Germinal center (tissue), 1 donor: ENCODE results near the gene OPA3.

Experiments
- DNase-seq: peaks from one replicate; pipeline ENCODE4 v3.0.0; 2012; ENCODE audit warnings: mixed read lengths, low spot score

OPA3 gene

GRCh38 chr19:45478454-45479238, 106.0 kb downstream of the OPA3 start:
- peak; percentile 80 for DNase-seq

DNA sequence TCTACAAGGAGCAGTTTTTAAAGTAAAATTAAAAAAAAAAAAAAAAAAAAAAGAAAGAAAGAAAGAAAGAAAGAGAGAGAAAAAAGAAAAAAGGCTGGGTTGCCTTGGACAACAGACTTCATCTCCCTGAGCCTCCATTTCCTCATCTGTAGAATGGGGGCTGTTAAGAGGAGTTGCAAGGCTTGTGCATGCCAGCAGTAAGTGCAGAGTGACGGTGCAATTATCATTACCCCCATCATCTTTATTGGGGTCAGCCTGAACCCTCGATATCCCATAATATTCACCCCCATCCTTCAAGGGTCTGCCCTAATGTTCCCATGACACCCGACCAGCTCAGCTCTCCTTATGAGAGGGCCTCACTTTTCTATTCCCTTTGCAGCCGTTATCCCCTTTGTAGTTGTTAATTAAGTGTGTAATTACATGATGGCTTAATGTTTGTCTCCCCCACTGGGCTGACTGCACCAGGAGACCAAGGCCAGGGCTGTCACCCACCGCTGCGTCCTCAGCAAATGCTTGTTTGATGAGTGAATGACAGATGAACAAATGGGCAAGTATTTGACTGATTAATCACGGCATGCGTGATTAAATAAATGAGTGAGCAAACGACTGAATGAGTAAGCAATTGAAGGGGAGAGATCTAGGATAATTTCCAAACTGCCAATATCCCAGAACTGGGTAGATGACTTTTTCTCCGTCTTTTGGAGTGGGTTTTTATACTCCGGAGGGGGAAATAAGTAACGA, 106.7 kb downstream of the OPA3 start:
- DNase-seq = no peak
